GM23248 (cell line): Measurements from ENCODE around the gene SETD9.

Experiments used
- EZH2 ChIP-seq: fragments of 200-600 bp; sonication (generic); IDR thresholded peaks from 2 replicates; pipeline ENCODE4 v1.6.1; 2018; ENCODE audit warnings: antibody characterized with exemption, mild to moderate bottlenecking; ENCODE audit not compliant: insufficient read depth, poor library complexity, severe bottlenecking
- EZH2phosphoT487 ChIP-seq: fragments of 200-600 bp; sonication (generic); IDR thresholded peaks from 2 replicates; pipeline ENCODE4 v1.6.1; 2018; ENCODE audit warnings: antibody characterized with exemption, moderate library complexity, mild to moderate bottlenecking, low read depth; ENCODE audit not compliant: insufficient read depth

DNA sequence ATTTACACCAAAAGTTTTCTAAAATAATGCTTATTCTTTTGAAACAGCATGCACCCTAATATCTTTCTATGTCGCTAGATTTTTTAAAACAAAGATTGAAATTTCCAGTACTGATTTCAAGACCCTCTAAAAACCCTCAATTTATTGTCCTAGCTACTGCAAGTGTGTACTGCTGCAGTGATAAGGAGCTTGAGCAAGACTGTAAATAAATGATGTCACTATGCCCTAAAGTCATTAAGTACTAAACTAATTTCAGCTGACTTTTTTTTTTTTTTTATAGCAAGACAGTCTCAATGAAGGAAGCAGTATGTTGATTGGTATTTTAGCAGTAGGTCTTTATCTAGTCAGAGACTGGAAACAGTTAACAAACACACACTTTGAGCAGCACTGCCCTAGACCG lies 54.8 kb downstream of the SETD9 start:
- TF ChIP-seq EZH2 (no peak), EZH2phosphoT487 (no peak)
